Medulla oblongata (tissue), 1 donor: Measurements from ENCODE around the gene FIBP.

Experiments used
- DNase-seq: peaks from one replicate; pipeline ENCODE4 v3.0.0-alpha.2; 2015; ENCODE audit errors: extremely low spot score

FIBP gene

GRCh38 chr11:65844231-65844872 lies 43.9 kb downstream of the FIBP start:
- no peak for DNase-seq

- no peak for DNase-seq
These were observed 44.5 kb downstream of the FIBP start for GRCh38 chr11:65843811-65844210.

GRCh38 chr11:65842144-65842543 lies 46.1 kb downstream of the FIBP start:
- no peak for DNase-seq

GRCh38 chr11:65834202-65834601 lies 54.1 kb downstream of the FIBP start:
- no peak for DNase-seq
